CD4-positive, alpha-beta T cell (primary cell): ENCODE results near the gene ZNF581. TPM values are rescaled to one million over a fixed set of nuclear protein-coding genes. Genes with fewer than 3 reads are reported as not detected.

ENCODE experiments used
- ATAC-seq: fragments of 200-7000 bp; cut with Tn5 transposase; one replicate; pipeline ENCODE4 v1.10.0; 2022; ENCODE audit warnings: mild to moderate bottlenecking; ENCODE audit not compliant: poor library complexity
- CTCF ChIA-PET: fragments of 350-600 bp; sonication (Branson Sonifier 250); formaldehyde crosslinking; loops from one replicate; lab custom pipeline; 2021; ENCODE audit warnings: antibody characterized with exemption, inconsistent platforms; lab: Charles Lee
- POLR2A ChIA-PET: fragments of 350-600 bp; sonication (Branson Sonifier 250); formaldehyde crosslinking; loops from one replicate; lab custom pipeline; 2021; ENCODE audit warnings: antibody characterized with exemption, inconsistent platforms; lab: Charles Lee
- DNase-seq, 14 experiments: peaks; one replicate each; pipeline ENCODE4 v3.0.0-alpha.2; 2013 to 2020; ENCODE audit warnings: mixed read lengths in 2 of 14
- H3K27ac ChIP-seq, 2 donors: one replicate each; pipeline versions ENCODE4 v1.5.1 to v1.7.0; 2013; ENCODE audit warnings: low read length in 2 of 2, low read depth in 1 of 2, mild to moderate bottlenecking in 1 of 2
- H3K27me3 ChIP-seq, 2 experiments: 1 replicate in 1 of 2; 2 replicates in 1 of 2; pipeline versions ENCODE4 v1.6.1 to v1.7.0; 2013; ENCODE audit warnings: low read length in 2 of 2, control low read depth in 1 of 2, mild to moderate bottlenecking in 1 of 2, moderate library complexity in 1 of 2; ENCODE audit not compliant: insufficient read depth in 2 of 2, control insufficient read depth in 1 of 2
- H3K36me3 ChIP-seq: one replicate; pipeline ENCODE4 v1.6.1; 2013; ENCODE audit warnings: low read length, control low read depth; ENCODE audit not compliant: insufficient read depth
- H3K4me1 ChIP-seq: one replicate; pipeline ENCODE4 v1.6.1; 2013; ENCODE audit warnings: low read length, control low read depth; ENCODE audit not compliant: insufficient read depth
- H3K4me3 ChIP-seq: one replicate; pipeline ENCODE4 v1.5.1; 2013; ENCODE audit warnings: mild to moderate bottlenecking, low read length, moderate library complexity
- H3K9me3 ChIP-seq, 2 experiments: 1 replicate in 1 of 2; 2 replicates in 1 of 2; pipeline versions ENCODE4 v1.6.1 to v1.7.0; 2013; ENCODE audit warnings: low read length in 2 of 2, mild to moderate bottlenecking in 2 of 2, control low read depth in 1 of 2, moderate library complexity in 1 of 2; ENCODE audit not compliant: control insufficient read depth in 1 of 2, insufficient read depth in 1 of 2
- H3K27ac Mint-ChIP-seq: one replicate; pipeline ENCODE4 v1.8.0; 2020; ENCODE audit warnings: mixed read lengths
- H3K27me3 Mint-ChIP-seq: one replicate; pipeline ENCODE4 v1.8.0; 2021; ENCODE audit warnings: mixed read lengths
- H3K36me3 Mint-ChIP-seq: one replicate; pipeline ENCODE4 v1.8.0; 2021; ENCODE audit warnings: low read depth, mixed read lengths
- H3K4me1 Mint-ChIP-seq: one replicate; pipeline ENCODE4 v1.8.0; 2021; ENCODE audit warnings: low read depth, mixed read lengths
- H3K4me3 Mint-ChIP-seq: one replicate; pipeline ENCODE4 v1.8.0; 2020; ENCODE audit warnings: mild to moderate bottlenecking, mixed read lengths
- H3K9me3 Mint-ChIP-seq: one replicate; pipeline ENCODE4 v1.8.0; 2020; ENCODE audit warnings: mixed read lengths
- CTCF ChIP-seq: fragments of 200-600 bp; IDR thresholded peaks from one replicate; pipeline ENCODE4 v1.8.0; 2022; ENCODE audit warnings: antibody characterized with exemption, mild to moderate bottlenecking
- intact Hi-C, 2 experiments: fragments of 100-400 bp; cut with DNase I in 1 of 2; cut with micrococcal nuclease in 1 of 2; formaldehyde crosslinking; loops; one replicate each; pipeline versions ENCODE4 v1.15.1 to v1.9.0; 2023 to 2025; cut with DNase I, micrococcal nuclease
- total RNA-seq, 174 experiments: library from RNA in 2 of 174; stranded (reverse) in 2 of 174; gene quantifications; one replicate each; pipeline ENCODE4 v1.2.3 and lab custom pipeline; 2021 to 2026

The ZNF581 gene
- total RNA-seq, 2 experiments from 2014 or later, result 23.1 to 24.7 TPM

GRCh38 chr19:55646889-55647731 lies 3.7 kb downstream of the ZNF581 start:
- Histone ChIP-seq H3K27ac (peak overlapping the region in 1 of 2 donors; percentile 35), H3K4me1 (peaks cover 57% of the 10 kb centered on the region), H3K36me3 (peaks cover 12% of the 10 kb centered on the region), H3K4me3 (peak overlapping the region; percentile 59), H3K27me3 (no peaks in the 10 kb centered on the region), H3K9me3 (no peaks in the 10 kb centered on the region)
- peak overlapping the region; percentile 63 for H3K27ac Mint-ChIP-seq
- intact Hi-C loops, result loop anchor here in 1 of 2 experiments (5.0 kb wide), 1 partner anchor 35 kb away; no protein-coding TSS in a partner anchor
- CTCF ChIA-PET, result interaction anchor here (0.6 to 2.5 kb wide), 3 partner anchors 14 to 41 kb away, joined by 3 to 12 read pairs (median 4); partner anchors contain the start of gene ZNF865
- POLR2A ChIA-PET, result interaction anchor here (0.9 to 2.0 kb wide), 5 partner anchors 9 to 185 kb away, joined by 3 to 14 read pairs (median 4); partner anchors contain the start of gene ISOC2
- H3K36me3 Mint-ChIP-seq, result peaks cover 9% of the 10 kb centered on the region
- DNase-seq (no peak), ATAC-seq (no peak)
- peaks cover 43% of the 10 kb centered on the region for H3K4me1 Mint-ChIP-seq
- no peaks in the 10 kb centered on the region for H3K27me3 Mint-ChIP-seq
- H3K9me3 Mint-ChIP-seq, result no peaks in the 10 kb centered on the region
- no peak for TF ChIP-seq CTCF
- peak overlapping the region; percentile 88 for H3K4me3 Mint-ChIP-seq

DNA sequence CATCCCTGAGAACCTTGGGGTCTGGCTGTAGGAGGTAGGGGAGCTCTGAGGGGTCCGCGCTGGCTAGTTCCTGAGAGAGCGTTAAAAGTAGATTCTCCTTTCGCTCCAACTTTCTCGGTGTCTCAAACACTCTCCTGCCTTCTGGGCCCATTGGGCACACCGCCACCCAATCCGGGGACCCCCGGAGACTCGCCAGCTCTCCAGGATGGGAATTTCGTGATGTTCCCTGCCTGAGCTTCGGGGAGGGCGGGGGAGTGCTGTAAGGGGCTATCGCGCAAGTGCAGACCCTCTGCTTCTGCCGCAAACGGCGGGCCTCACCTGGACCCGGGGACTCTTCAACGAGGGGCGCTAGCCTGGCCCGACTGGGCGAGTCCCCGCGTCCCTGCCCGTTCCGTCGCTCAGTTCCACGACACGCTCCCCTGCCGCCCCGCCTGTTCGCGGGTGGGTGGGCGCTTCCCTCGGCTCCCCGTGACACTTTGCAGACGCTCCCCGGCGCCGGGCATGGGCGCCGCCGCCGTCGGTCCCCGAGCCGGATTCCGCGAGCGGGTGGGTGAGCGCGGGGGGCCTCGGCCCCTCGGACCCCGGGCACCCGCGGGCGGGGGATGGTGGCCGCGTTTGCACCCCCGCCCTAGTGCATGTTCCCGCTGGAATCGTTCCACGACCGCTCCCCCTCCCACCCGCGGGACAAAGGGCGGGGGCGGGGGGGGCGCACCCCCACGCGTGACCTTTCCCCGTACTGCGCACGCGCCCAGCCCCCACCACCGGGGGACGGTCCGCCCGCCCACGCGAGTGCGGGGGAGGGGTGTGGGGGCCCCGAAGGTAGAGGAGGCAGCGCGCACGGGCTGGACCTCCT lies 4.5 kb downstream of the ZNF581 start, which contains the start of gene CCDC106:
Gene CCDC106 (plus strand): TSS at position 481 of the 853 bp plus-strand sequence. CDS start 835 bp downstream, outside the sequence.
- Histone ChIP-seq H3K27me3 (no peaks in the 10 kb centered on the region), H3K9me3 (no peaks in the 10 kb centered on the region), H3K27ac (peak within 1 kb of the TSS in 1 of 2 donors; percentile 35), H3K36me3 (peaks cover 12% of the 10 kb centered on the region), H3K4me3 (peak within 1 kb of the TSS; percentile 59), H3K4me1 (peaks cover 50% of the 10 kb centered on the region)
- ChIA-PET CTCF (interaction anchor here (0.6 to 2.5 kb wide), 3 partner anchors 15 to 42 kb away, joined by 3 to 12 read pairs (median 4); partner anchors contain the start of gene ZNF865), POLR2A (interaction anchor here (1.0 to 2.0 kb wide), 4 partner anchors 12 to 186 kb away, joined by 3 to 14 read pairs (median 6); partner anchors contain the start of gene ISOC2)
- DNase-seq, result peak in 9 of 14 experiments; percentile 33 to 71 (median 43)
- peaks cover 9% of the 10 kb centered on the region for H3K36me3 Mint-ChIP-seq
- H3K27ac Mint-ChIP-seq, result peak within 1 kb of the TSS; percentile 63
- H3K27me3 Mint-ChIP-seq, result no peaks in the 10 kb centered on the region
- ATAC-seq, result peak; percentile 19
- peaks cover 40% of the 10 kb centered on the region for H3K4me1 Mint-ChIP-seq
- no peak for TF ChIP-seq CTCF
- peak within 1 kb of the TSS; percentile 88 for H3K4me3 Mint-ChIP-seq
- no peaks in the 10 kb centered on the region for H3K9me3 Mint-ChIP-seq
- intact Hi-C loops, result loop anchor here in 1 of 2 experiments (5.0 kb wide), 1 partner anchor 34 kb away; no protein-coding TSS in a partner anchor
